ENCODE measurements around the gene PRDX2.

Gene PRDX2

GRCh38 chr19:12756150-12756883 is 45.3 kb downstream of the PRDX2 start:
- Histone ChIP-seq H3K9me3 (ENCODE audit: low read length) (no peaks in the 10 kb centered on the region), H3K4me3 (ENCODE audit: low read depth, low read length, poor library complexity, severe bottlenecking) (no peak overlapping the region), H3K36me3 (ENCODE audit: insufficient read depth, low read length) (no peaks in the 10 kb centered on the region), H3K4me1 (ENCODE audit: insufficient read depth, low read length, severe bottlenecking) (peaks cover 3% of the 10 kb centered on the region), H3F3A (ENCODE audit: insufficient read depth, low read length) (no peaks in the 10 kb centered on the region), H3K27me3 (ENCODE audit: insufficient read depth, low read length) (peaks cover 4% of the 10 kb centered on the region; the same call in 1 of the 2 replicates), H3K9ac (ENCODE audit: low read length) (no peak overlapping the region), H2AFZ (ENCODE audit: low read length) (no peak overlapping the region), H3K27ac (ENCODE audit: low read depth, low read length, poor library complexity, severe bottlenecking) (no peak overlapping the region), H3K79me2 (ENCODE audit: insufficient read depth, low read length) (no peaks in the 10 kb centered on the region), H3K9me2 (ENCODE audit: low read depth, low read length) (no peaks in the 10 kb centered on the region), H3K4me2 (ENCODE audit: low read length) (no peak overlapping the region), H4K20me1 (ENCODE audit: insufficient read depth, low read length) (no peaks in the 10 kb centered on the region)
- TF ChIP-seq EZH2 (IDR thresholded peaks at IDR 0.05; ENCODE audit: borderline replicate concordance, low read length) (no peak), CTCF (IDR thresholded peaks at IDR 0.05; ENCODE audit: low read length) (no peak)

- no peaks in the 10 kb centered on the region for H3F3A ChIP-seq (ENCODE audit: insufficient read depth, low read length)
- H3K9me3 ChIP-seq (ENCODE audit: low read length) = no peaks in the 10 kb centered on the region
- H3K27me3 ChIP-seq (ENCODE audit: insufficient read depth, low read length) = peaks cover 6% of the 10 kb centered on the region; the same call in 1 of the 2 replicates
- no peaks in the 10 kb centered on the region for H3K36me3 ChIP-seq (ENCODE audit: insufficient read depth, low read length)
- H3K4me1 ChIP-seq (ENCODE audit: insufficient read depth, low read length, severe bottlenecking) = peaks cover 3% of the 10 kb centered on the region
- H3K4me2 ChIP-seq (ENCODE audit: low read length) = no peak overlapping the region
- no peak for TF ChIP-seq CTCF (IDR thresholded peaks at IDR 0.05; ENCODE audit: low read length)
- no peak for TF ChIP-seq EZH2 (IDR thresholded peaks at IDR 0.05; ENCODE audit: borderline replicate concordance, low read length)
- H3K9ac ChIP-seq (ENCODE audit: low read length) = no peak overlapping the region
- no peak overlapping the region for H3K27ac ChIP-seq (ENCODE audit: low read depth, low read length, poor library complexity, severe bottlenecking)
- no peaks in the 10 kb centered on the region for H3K79me2 ChIP-seq (ENCODE audit: insufficient read depth, low read length)
- H3K4me3 ChIP-seq (ENCODE audit: low read depth, low read length, poor library complexity, severe bottlenecking) = no peak overlapping the region
- no peak overlapping the region for H2AFZ ChIP-seq (ENCODE audit: low read length)
- no peaks in the 10 kb centered on the region for H3K9me2 ChIP-seq (ENCODE audit: low read depth, low read length)
- no peaks in the 10 kb centered on the region for H4K20me1 ChIP-seq (ENCODE audit: insufficient read depth, low read length)
Measured at GRCh38 chr19:12754465-12755196, 47.0 kb downstream of the PRDX2 start.

- Histone ChIP-seq H3K4me3 (ENCODE audit: low read depth, low read length, poor library complexity, severe bottlenecking) (no peak overlapping the region), H4K20me1 (ENCODE audit: insufficient read depth, low read length) (no peaks in the 10 kb centered on the region), H3K27me3 (ENCODE audit: insufficient read depth, low read length) (peaks cover 6% of the 10 kb centered on the region; the same call in 1 of the 2 replicates), H3K9ac (ENCODE audit: low read length) (no peak overlapping the region), H3K4me1 (ENCODE audit: insufficient read depth, low read length, severe bottlenecking) (no peaks in the 10 kb centered on the region), H2AFZ (ENCODE audit: low read length) (no peak overlapping the region), H3F3A (ENCODE audit: insufficient read depth, low read length) (no peaks in the 10 kb centered on the region), H3K27ac (ENCODE audit: low read depth, low read length, poor library complexity, severe bottlenecking) (no peak overlapping the region), H3K9me3 (ENCODE audit: low read length) (peaks cover 7% of the 10 kb centered on the region; the same call in 1 of the 2 replicates), H3K4me2 (ENCODE audit: low read length) (no peak overlapping the region), H3K9me2 (ENCODE audit: low read depth, low read length) (no peaks in the 10 kb centered on the region), H3K36me3 (ENCODE audit: insufficient read depth, low read length) (peaks cover 13% of the 10 kb centered on the region), H3K79me2 (ENCODE audit: insufficient read depth, low read length) (no peaks in the 10 kb centered on the region)
- TF ChIP-seq EZH2 (IDR thresholded peaks at IDR 0.05; ENCODE audit: borderline replicate concordance, low read length) = no peak
- no peak for TF ChIP-seq CTCF (IDR thresholded peaks at IDR 0.05; ENCODE audit: low read length)
Measured at GRCh38 chr19:12752056-12752781, 49.4 kb downstream of the PRDX2 start.

Data from OCI-LY1 (cell line).